Kidney (tissue), 14 donors: Measurements from ENCODE around the gene NPEPL1. TPM values are rescaled to one million over a fixed set of nuclear protein-coding genes. Genes with fewer than 3 reads are reported as not detected.
A peak's percentile ranks its signal among the peaks of the same experiment; 100 is the strongest.

Experiments
- DNase-seq, 5 donors: peaks; one replicate each; pipeline ENCODE4 v3.0.0-alpha.2; 2013 to 2020
- FAIRE-seq: peaks from 2 replicates; lab custom pipeline; 2012; peaks lifted over from hg19 to GRCh38; lab: Jason Lieb, UNC
- H3K27ac ChIP-seq, 2 donors: one replicate each; pipeline ENCODE4 v1.7.0; 2013; ENCODE audit warnings: low read depth in 2 of 2, low read length in 2 of 2, inconsistent platforms in 1 of 2
- H3K27me3 ChIP-seq: one replicate; pipeline ENCODE4 v1.7.1; 2013; ENCODE audit warnings: low read length, inconsistent platforms; ENCODE audit not compliant: control insufficient read depth, insufficient read depth
- H3K36me3 ChIP-seq, 3 donors: one replicate each; pipeline versions ENCODE4 v1.7.0 to v1.7.1; 2013; ENCODE audit warnings: low read length in 3 of 3, control low read depth in 1 of 3, inconsistent platforms in 1 of 3; ENCODE audit not compliant: insufficient read depth in 3 of 3, control insufficient read depth in 2 of 3
- H3K4me1 ChIP-seq, 3 donors: one replicate each; pipeline versions ENCODE4 v1.7.0 to v1.7.1; 2013; ENCODE audit warnings: low read length in 3 of 3, inconsistent platforms in 1 of 3, low read depth in 1 of 3; ENCODE audit not compliant: control insufficient read depth in 2 of 3, insufficient read depth in 2 of 3
- H3K4me3 ChIP-seq, 3 donors: one replicate each; pipeline versions ENCODE4 v1.7.0 to v1.8.1; 2013; ENCODE audit warnings: low read length in 3 of 3, control low read depth in 1 of 3, inconsistent platforms in 1 of 3
- H3K9ac ChIP-seq, 3 donors: one replicate each; pipeline versions ENCODE4 v1.7.0 to v1.7.1; 2013; ENCODE audit warnings: low read length in 3 of 3, control low read depth in 1 of 3, inconsistent platforms in 1 of 3
- H3K9me3 ChIP-seq, 3 donors: one replicate each; pipeline versions ENCODE4 v1.7.0 to v1.7.1; 2013; ENCODE audit warnings: low read length in 3 of 3, control low read depth in 1 of 3, inconsistent platforms in 1 of 3; ENCODE audit not compliant: control insufficient read depth in 2 of 3, insufficient read depth in 1 of 3
- intact Hi-C: fragments of 100-400 bp; cut with DNase I; formaldehyde crosslinking; loops from one replicate; pipeline ENCODE4 v1.11.1; 2022
- polyA plus RNA-seq: library from polyadenylated mRNA; stranded (reverse); fragments of 350-450 nt; fragmentation: Illumina TruSeq; extraction: RNeasy Lipid Tissue Mini Kit (QIAGEN cat#74804); gene quantifications from one replicate; pipeline ENCODE4 v1.2.3, GENCODE V29; 2014; ENCODE audit warnings: low read depth, low replicate concordance; ENCODE audit not compliant: insufficient read depth
- total RNA-seq: library from RNA; stranded (reverse); fragmentation: NEBNext Ultra II Directional; extraction: Animal tissue kit (Norgen Biotek cat#: 25700); gene quantifications from one replicate; pipeline ENCODE4 v1.2.1, GENCODE V29; 2021
- TF ChIP-seq, protein P1 (sequence below): IDR thresholded peaks from 3 replicates; pipeline ENCODE4 v1.5.1; 2012; ENCODE audit warnings: mild to moderate bottlenecking, moderate library complexity, borderline replicate concordance; ENCODE audit not compliant: insufficient read depth; ENCODE audit errors: extremely low read depth
- donor health status: control.
- donor health status: control.
- donor health status: control.
- donor health status: control.
- donor health status: control.
- donor health status: DM: yes; HTN: yes; CAD: no.
- donor health status: Normal renal cell carcinoma (clear cell type).

The NPEPL1 gene
- total and polyA plus RNA-seq, 2 donors from 2014 or later: 39.7 to 60.2 TPM

GRCh38 chr20:58650776-58651558 is 41.6 kb upstream of the NPEPL1 start, which contains the start of gene STX16:
Gene STX16, plus strand, starts transcription at chr20:58651283. Its CDS starts 724 bp downstream, at chr20:58652007.
- Histone ChIP-seq H3K9me3 (no peaks in the 10 kb centered on the region), H3K27me3 (no peaks in the 10 kb centered on the region), H3K9ac (peak within 1 kb of the TSS; percentile 96 to 98 (median 97)), H3K36me3 (no peaks in the 10 kb centered on the region), H3K27ac (peak within 1 kb of the TSS; percentile 93 to 95), H3K4me3 (peak within 1 kb of the TSS; percentile 81 to 97 (median 96)), H3K4me1 (peaks cover 5 to 14% (median 8%) of the 10 kb centered on the region in 3 donors)
- peak; percentile 89 to 97 (median 95) for DNase-seq
- FAIRE-seq: no peak
- TF ChIP-seq, protein P1, sequence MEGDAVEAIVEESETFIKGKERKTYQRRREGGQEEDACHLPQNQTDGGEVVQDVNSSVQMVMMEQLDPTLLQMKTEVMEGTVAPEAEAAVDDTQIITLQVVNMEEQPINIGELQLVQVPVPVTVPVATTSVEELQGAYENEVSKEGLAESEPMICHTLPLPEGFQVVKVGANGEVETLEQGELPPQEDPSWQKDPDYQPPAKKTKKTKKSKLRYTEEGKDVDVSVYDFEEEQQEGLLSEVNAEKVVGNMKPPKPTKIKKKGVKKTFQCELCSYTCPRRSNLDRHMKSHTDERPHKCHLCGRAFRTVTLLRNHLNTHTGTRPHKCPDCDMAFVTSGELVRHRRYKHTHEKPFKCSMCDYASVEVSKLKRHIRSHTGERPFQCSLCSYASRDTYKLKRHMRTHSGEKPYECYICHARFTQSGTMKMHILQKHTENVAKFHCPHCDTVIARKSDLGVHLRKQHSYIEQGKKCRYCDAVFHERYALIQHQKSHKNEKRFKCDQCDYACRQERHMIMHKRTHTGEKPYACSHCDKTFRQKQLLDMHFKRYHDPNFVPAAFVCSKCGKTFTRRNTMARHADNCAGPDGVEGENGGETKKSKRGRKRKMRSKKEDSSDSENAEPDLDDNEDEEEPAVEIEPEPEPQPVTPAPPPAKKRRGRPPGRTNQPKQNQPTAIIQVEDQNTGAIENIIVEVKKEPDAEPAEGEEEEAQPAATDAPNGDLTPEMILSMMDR: peak; percentile 45
- intact Hi-C loops: no loop called here

GRCh38 chr20:58651559-58651945 is 41.0 kb upstream of the NPEPL1 start:
- TF ChIP-seq, protein P1: no peak
- peak in 3 of 5 donors; percentile 92 to 98 (median 97) for DNase-seq

GRCh38 chr20:58651946-58652605 is 40.5 kb upstream of the NPEPL1 start:
- Histone ChIP-seq H3K27ac (peak overlapping the region; percentile 93 to 95), H3K36me3 (no peaks in the 10 kb centered on the region), H3K9me3 (no peaks in the 10 kb centered on the region), H3K27me3 (no peaks in the 10 kb centered on the region), H3K4me1 (peaks cover 5 to 14% (median 10%) of the 10 kb centered on the region in 3 donors), H3K9ac (peak overlapping the region; percentile 96 to 98 (median 97)), H3K4me3 (peak overlapping the region; percentile 81 to 97 (median 96))
- no peak for FAIRE-seq
- TF ChIP-seq, protein P1: no peak
- intact Hi-C loops: no loop called here
- peak; percentile 74 to 92 (median 83) for DNase-seq

More at GRCh38 chr20:58651559-58651945, 41.0 kb upstream of the NPEPL1 start:
- H3K36me3 ChIP-seq: no peaks in the 10 kb centered on the region
- peak overlapping the region; percentile 96 to 98 (median 97) for H3K9ac ChIP-seq
- H3K4me3 ChIP-seq: peak overlapping the region; percentile 81 to 97 (median 96)
- no peaks in the 10 kb centered on the region for H3K27me3 ChIP-seq
- no peak for FAIRE-seq
- no peaks in the 10 kb centered on the region for H3K9me3 ChIP-seq
- H3K27ac ChIP-seq: peak overlapping the region; percentile 93 to 95
- intact Hi-C loops: no loop called here
- H3K4me1 ChIP-seq: peaks cover 5 to 14% (median 10%) of the 10 kb centered on the region in 3 donors
